Esophagus muscularis mucosa (tissue), 4 donors: ENCODE results near the gene MAP2K2. TPM values are rescaled to one million over a fixed set of nuclear protein-coding genes. Genes with fewer than 3 reads are reported as not detected.
"Not testable (repeated sequence)": the region's sequence is repeated elsewhere in the genome, so short reads cannot be mapped to it uniquely, and the experiment has no call there.

Experiments
- DNase-seq: peaks from one replicate; pipeline ENCODE4 v3.0.0-alpha.2; 2017; ENCODE audit errors: extremely low spot score
- H3K27ac ChIP-seq, 4 donors: fragments of 200-600 bp; sonication (generic); replicated peaks in 1 of 4; 1 replicate in 3 of 4; 2 replicates in 1 of 4; pipeline ENCODE4 v1.5.1; 2016 to 2019; ENCODE audit warnings: mild to moderate bottlenecking in 1 of 4
- H3K27me3 ChIP-seq, 4 donors: fragments of 200-600 bp; sonication (generic); one replicate each; pipeline versions ENCODE4 v1.5.1 to v1.6.0; 2016 to 2019
- H3K36me3 ChIP-seq, 4 donors: fragments of 200-600 bp; sonication (generic); one replicate each; pipeline ENCODE4 v1.5.1; 2016 to 2019
- H3K4me1 ChIP-seq, 4 donors: fragments of 200-600 bp; sonication (generic); one replicate each; pipeline ENCODE4 v1.5.1; 2016 to 2019
- H3K4me3 ChIP-seq, 4 donors: fragments of 200-600 bp; sonication (generic); 1 replicate in 2 of 4; 2 replicates in 2 of 4; pipeline ENCODE4 v1.5.1; 2016 to 2019; ENCODE audit warnings: mild to moderate bottlenecking in 4 of 4, moderate library complexity in 1 of 4
- H3K9me3 ChIP-seq, 4 donors: fragments of 200-600 bp; sonication (generic); 1 replicate in 3 of 4; 2 replicates in 1 of 4; pipeline ENCODE4 v1.5.1; 2016 to 2019
- CTCF ChIP-seq, 3 experiments: fragments of 200-600 bp in 2 of 3; fragments of 450-650 bp in 1 of 3; sonication (generic) in 2 of 3; IDR thresholded peaks; one replicate each; pipeline ENCODE4 v1.5.1; 2017 to 2019; ENCODE audit warnings: antibody characterized with exemption in 3 of 3, mild to moderate bottlenecking in 2 of 3, moderate library complexity in 1 of 3
- EP300 ChIP-seq: sonication (generic); formaldehyde crosslinking; IDR thresholded peaks from one replicate; pipeline ENCODE4 v1.6.1; 2017; ENCODE audit warnings: antibody characterized with exemption
- POLR2A ChIP-seq: fragments of 450-650 bp; IDR thresholded peaks from one replicate; pipeline ENCODE4 v1.6.1; 2017; ENCODE audit warnings: antibody characterized with exemption, moderate library complexity, mild to moderate bottlenecking, low read depth
- POLR2AphosphoS5 ChIP-seq, 2 donors: sonication (generic); formaldehyde crosslinking; IDR thresholded peaks; one replicate each; pipeline ENCODE4 v1.6.1; 2017; ENCODE audit warnings: antibody characterized with exemption in 2 of 2
- WGBS: methylation state at CpG from one replicate; pipeline ENCODE4 v1.1.5; 2018; 5-methylcytosine and 5-hydroxymethylcytosine counted together
- intact Hi-C: fragments of 100-400 bp; cut with DNase I; formaldehyde crosslinking; loops from one replicate; pipeline ENCODE4 v1.15.1; 2023
- total RNA-seq, 4 donors: library from RNA; depleted of rRNA; stranded (reverse); fragments of >200 nt; gene quantifications; one replicate each; pipeline versions ENCODE4 v1.1.0 to v1.2.1, GENCODE V29; 2016

The MAP2K2 gene
- total RNA-seq, 4 donors from 2014 or later, result 59.0 to 145 (median 101) TPM

DNA sequence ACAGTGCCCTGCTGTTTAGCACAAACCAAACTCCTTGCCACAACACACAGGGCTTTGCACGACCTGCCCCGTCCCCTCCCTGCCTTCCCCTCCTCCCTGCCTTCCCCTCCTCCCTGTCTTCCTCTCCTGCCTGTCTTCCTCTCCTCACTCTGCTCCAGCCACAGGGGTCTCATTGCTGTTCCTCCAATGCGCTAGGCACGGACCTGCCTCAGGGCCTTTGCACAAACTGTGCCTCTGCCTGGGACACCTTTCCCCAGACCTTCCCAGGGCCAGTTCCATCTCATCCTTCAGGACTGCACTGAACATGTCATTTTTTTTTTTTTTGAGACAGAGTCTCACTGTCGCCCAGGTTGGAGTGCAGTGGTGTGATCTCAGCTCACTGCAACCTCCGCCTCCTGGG, 27.7 kb upstream of the MAP2K2 start:
- DNase-seq, result no peak
- no peaks in the 10 kb centered on the region for H3K4me1 ChIP-seq
- intact Hi-C loops, result no loop called here
- H3K9me3 ChIP-seq, result no peaks in the 10 kb centered on the region
- TF ChIP-seq EP300, result no peak
- TF ChIP-seq CTCF (IDR thresholded peaks at IDR 0.05), result no peak
- no peak for TF ChIP-seq POLR2A
- no peak for TF ChIP-seq POLR2AphosphoS5 (IDR thresholded peaks at IDR 0.05)
- no peak overlapping the region for H3K27ac ChIP-seq
- H3K27me3 ChIP-seq, result peaks cover 0 to 55% (median 1%) of the 10 kb centered on the region in 4 donors
- 73% methylated on average over 6 of the region's 6 CpGs for WGBS
- no peak overlapping the region for H3K4me3 ChIP-seq
- H3K36me3 ChIP-seq, result no peaks in the 10 kb centered on the region

- H3K27me3 ChIP-seq, result peaks cover 0 to 70% (median 1%) of the 10 kb centered on the region in 4 donors
- H3K4me3 ChIP-seq, result no peak overlapping the region
- WGBS, result 45% methylated on average over 16 of the region's 17 CpGs
- intact Hi-C loops, result no loop called here
- no peaks in the 10 kb centered on the region for H3K9me3 ChIP-seq
- DNase-seq, result no peak
- TF ChIP-seq POLR2AphosphoS5 (IDR thresholded peaks at IDR 0.05), result no peak
- no peak for TF ChIP-seq CTCF (IDR thresholded peaks at IDR 0.05)
- TF ChIP-seq EP300, result no peak
- H3K4me1 ChIP-seq, result no peaks in the 10 kb centered on the region
- H3K36me3 ChIP-seq, result no peaks in the 10 kb centered on the region
- H3K27ac ChIP-seq, result no peak overlapping the region
Observed at GRCh38 chr19:4149518-4150288, 25.8 kb upstream of the MAP2K2 start.

DNA sequence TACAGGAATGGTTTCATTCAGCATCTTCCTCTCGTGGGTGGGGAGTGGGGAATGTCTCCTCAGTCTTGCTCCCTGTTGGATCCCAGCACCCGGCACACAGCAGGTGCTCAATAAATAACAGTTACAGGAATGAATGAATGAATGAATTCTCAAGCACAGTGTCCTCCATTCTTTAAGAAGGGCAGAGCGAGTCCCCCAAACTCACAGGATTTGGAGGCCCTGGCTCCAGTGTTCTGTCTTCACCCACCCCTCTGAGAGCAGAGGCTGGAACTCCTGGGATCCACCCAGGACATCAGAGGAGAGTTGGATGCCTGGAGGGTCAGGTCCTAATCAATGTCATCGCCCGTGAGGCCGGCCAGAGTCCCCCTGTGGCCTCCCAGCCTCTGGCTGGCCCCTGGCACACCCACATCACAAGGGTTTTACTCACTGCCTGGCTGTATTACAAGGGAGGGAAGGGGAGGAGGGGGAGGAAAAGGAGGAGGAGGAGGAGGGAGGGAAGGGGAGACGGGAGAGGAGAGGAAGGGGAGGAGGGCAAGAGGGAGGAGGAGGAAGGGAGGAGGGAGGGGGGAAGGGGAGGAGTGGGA, 20.8 kb upstream of the MAP2K2 start:
- Histone ChIP-seq H3K9me3 (no peaks in the 10 kb centered on the region), H3K36me3 (no peaks in the 10 kb centered on the region), H3K27me3 (peaks cover 0 to 53% (median 0%) of the 10 kb centered on the region in 4 donors), H3K4me1 (peaks cover 0 to 10% (median 9%) of the 10 kb centered on the region in 4 donors), H3K4me3 (no peak overlapping the region), H3K27ac (no peak overlapping the region)
- WGBS, result 53% methylated on average over 5 of the region's 7 CpGs
- intact Hi-C loops, result loop anchor here (5.0 kb wide), 1 partner anchor 63 kb away; no protein-coding TSS in a partner anchor
- no peak for DNase-seq
- TF ChIP-seq POLR2AphosphoS5 (IDR thresholded peaks at IDR 0.05) (no peak), CTCF (IDR thresholded peaks at IDR 0.05) (no peak), EP300 (no peak), POLR2A (no peak)

DNA sequence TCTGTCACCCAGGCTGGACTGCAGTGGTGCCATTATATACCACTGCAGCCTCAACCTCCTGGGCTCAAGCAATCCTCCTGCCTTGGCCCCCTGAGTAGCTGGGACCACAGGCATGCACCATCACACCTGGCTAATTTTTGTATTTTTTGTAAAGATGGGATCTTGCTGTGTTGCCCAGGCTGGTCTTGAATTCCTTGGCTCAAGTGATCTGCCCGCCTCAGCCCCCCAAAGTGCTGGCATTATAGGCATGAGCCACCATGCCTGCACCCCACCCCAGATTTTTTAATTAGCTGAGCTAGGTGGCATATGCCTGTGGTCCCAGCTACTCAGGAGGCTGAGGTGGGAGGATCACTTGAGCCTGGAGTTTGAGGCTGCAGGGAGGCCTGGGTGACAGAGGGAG, 19.0 kb upstream of the MAP2K2 start:
- intact Hi-C loops, result loop anchor here (5.0 kb wide), 1 partner anchor 64 kb away; no protein-coding TSS in a partner anchor
- not testable (repeated sequence) for H3K4me3 ChIP-seq, H3K36me3 ChIP-seq, H3K9me3 ChIP-seq, H3K27ac ChIP-seq, DNase-seq
- Histone ChIP-seq H3K27me3 (peaks cover 0 to 42% (median 0%) of the 10 kb centered on the region in 4 donors), H3K4me1 (peaks cover 0 to 11% (median 10%) of the 10 kb centered on the region in 4 donors)
- 43% methylated on average over 1 of the region's 1 CpG for WGBS

GRCh38 chr19:4140237-4140711, 16.4 kb upstream of the MAP2K2 start:
- WGBS, result 26% methylated on average over 12 of the region's 12 CpGs
- Histone ChIP-seq H3K4me3 (no peak overlapping the region), H3K4me1 (peaks cover 0 to 11% (median 10%) of the 10 kb centered on the region in 4 donors), H3K27ac (no peak overlapping the region), H3K27me3 (peaks cover 0 to 22% (median 0%) of the 10 kb centered on the region in 4 donors), H3K9me3 (no peaks in the 10 kb centered on the region), H3K36me3 (no peaks in the 10 kb centered on the region)
- DNase-seq, result no peak
- TF ChIP-seq POLR2A (no peak), CTCF (IDR thresholded peaks at IDR 0.05) (peak; percentile 41 to 69 (median 44))
- intact Hi-C loops, result loop anchor here (5.0 kb wide), 1 partner anchor 67 kb away; no protein-coding TSS in a partner anchor
